Kidney epithelial cell (primary cell): ENCODE results near the gene LDLRAD4. TPM values are rescaled to one million over a fixed set of nuclear protein-coding genes. Genes with fewer than 3 reads are reported as not detected.

Experiments
- DNase-seq: peaks from one replicate; pipeline ENCODE4 v3.0.0-alpha.2; 2010; ENCODE audit warnings: low read depth
- H3K27me3 ChIP-seq: 2 replicates; pipeline ENCODE4 v1.6.0; 2011; ENCODE audit warnings: low read length; ENCODE audit not compliant: control insufficient read depth, insufficient read depth
- H3K36me3 ChIP-seq: 2 replicates; pipeline ENCODE4 v1.5.1; 2011; ENCODE audit warnings: low read length; ENCODE audit not compliant: control insufficient read depth, insufficient read depth
- H3K4me3 ChIP-seq: 2 replicates; pipeline ENCODE4 v1.5.1; 2011; ENCODE audit warnings: low read depth, mild to moderate bottlenecking, control low read depth, low read length
- CTCF ChIP-seq: IDR thresholded peaks from 2 replicates; pipeline ENCODE4 v1.5.1; 2011; ENCODE audit warnings: mild to moderate bottlenecking, moderate library complexity, low read length, control low read depth, inconsistent platforms; ENCODE audit not compliant: insufficient read depth, poor library complexity, severe bottlenecking
- total RNA-seq: library from RNA; depleted of rRNA; stranded (reverse); fragments of >200 nt; gene quantifications from 2 replicates; pipeline ENCODE4 v1.2.3, GENCODE V29; 2015

LDLRAD4 gene
- total RNA-seq, 1 donor from 2014 or later = 5.8 TPM

- Histone ChIP-seq H3K4me3 (no peak overlapping the region), H3K27me3 (no peaks in the 10 kb centered on the region), H3K36me3 (no peaks in the 10 kb centered on the region)
- no peak for DNase-seq
- TF ChIP-seq CTCF = no peak
Measured at GRCh38 chr18:13241083-13241892, 22.7 kb downstream of the LDLRAD4 start.

GRCh38 chr18:13241893-13242175, 23.3 kb downstream of the LDLRAD4 start:
- DNase-seq = no peak
- H3K36me3 ChIP-seq = no peaks in the 10 kb centered on the region
- no peak overlapping the region for H3K4me3 ChIP-seq
- no peak for TF ChIP-seq CTCF
- no peaks in the 10 kb centered on the region for H3K27me3 ChIP-seq

GRCh38 chr18:13242797-13243196, 24.2 kb downstream of the LDLRAD4 start:
- no peaks in the 10 kb centered on the region for H3K36me3 ChIP-seq
- TF ChIP-seq CTCF = no peak
- no peak for DNase-seq
- no peaks in the 10 kb centered on the region for H3K27me3 ChIP-seq
- H3K4me3 ChIP-seq = no peak overlapping the region

- Histone ChIP-seq H3K27me3 (no peaks in the 10 kb centered on the region), H3K4me3 (no peak overlapping the region), H3K36me3 (no peaks in the 10 kb centered on the region)
- DNase-seq = no peak
- no peak for TF ChIP-seq CTCF
Measured at GRCh38 chr18:13243363-13243762, 24.8 kb downstream of the LDLRAD4 start.

- Histone ChIP-seq H3K4me3 (no peak overlapping the region), H3K36me3 (no peaks in the 10 kb centered on the region), H3K27me3 (no peaks in the 10 kb centered on the region)
- no peak for TF ChIP-seq CTCF
- DNase-seq = no peak
Measured at GRCh38 chr18:13244135-13244534, 25.6 kb downstream of the LDLRAD4 start.

GRCh38 chr18:13245481-13246000, 27.0 kb downstream of the LDLRAD4 start:
- H3K36me3 ChIP-seq = no peaks in the 10 kb centered on the region
- TF ChIP-seq CTCF = no peak
- H3K27me3 ChIP-seq = no peaks in the 10 kb centered on the region
- no peak for DNase-seq
- no peak overlapping the region for H3K4me3 ChIP-seq
